B cell (primary cell): ENCODE results near the gene SLC25A34.

ENCODE experiments used
- CTCF ChIP-seq: fragments of 200-600 bp; IDR thresholded peaks from one replicate; pipeline ENCODE4 v1.8.0; 2022; ENCODE audit warnings: antibody characterized with exemption, mild to moderate bottlenecking
- EZH2 ChIP-seq: IDR thresholded peaks from 2 replicates; pipeline ENCODE4 v1.6.1; 2012; ENCODE audit warnings: borderline replicate concordance, low read depth, mild to moderate bottlenecking, moderate library complexity, low read length; ENCODE audit not compliant: insufficient read depth, poor library complexity, severe bottlenecking

GRCh38 chr1:15687446-15687845 lies 48.6 kb upstream of the SLC25A34 start:
- TF ChIP-seq CTCF (no peak), EZH2 (no peak)
